Measurements from ENCODE around the gene ZNF582.
A peak's percentile ranks its signal among the peaks of the same experiment; 100 is the strongest.

The ZNF582 gene

DNA sequence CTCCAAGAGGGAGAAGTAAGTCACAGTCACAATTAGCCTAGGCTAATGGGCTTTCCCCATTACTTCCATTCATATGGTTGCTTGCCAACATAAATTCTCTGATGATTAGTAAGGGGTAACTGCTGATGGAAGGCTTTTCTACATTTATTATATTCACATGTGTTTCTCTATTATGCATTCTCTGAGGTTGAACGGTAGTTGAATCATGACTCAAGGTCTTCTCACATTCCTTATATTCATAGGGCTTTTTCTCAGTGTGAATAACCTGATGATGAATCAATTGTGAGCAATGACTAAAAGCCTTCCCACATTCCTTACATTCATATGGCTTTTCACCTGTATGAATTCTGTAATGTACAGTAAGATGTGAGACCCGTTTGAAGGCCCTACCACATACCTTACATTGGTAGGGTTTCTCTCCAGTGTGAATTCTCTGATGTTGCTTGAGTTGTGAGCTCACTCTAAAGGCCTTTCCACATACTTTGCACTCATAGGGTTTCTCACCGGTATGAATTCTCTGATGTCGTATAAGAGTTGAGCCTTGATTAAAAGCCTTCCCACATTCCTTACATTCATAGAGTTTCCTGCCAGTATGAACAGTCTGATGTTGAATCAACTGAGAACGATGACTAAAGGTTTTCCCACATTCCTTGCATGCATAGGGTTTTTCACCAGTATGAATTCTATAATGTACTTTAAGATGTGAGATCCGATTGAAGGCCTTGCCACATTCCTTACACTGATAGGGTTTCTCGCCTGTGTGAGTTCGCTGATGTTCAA, 9.3 kb downstream of the ZNF582 start:
- peak; percentile 24 for DNase-seq
- Histone ChIP-seq H3K36me3 (replicated peaks) (no peaks in the 10 kb centered on the region), H3K4me3 (ENCODE audit: low read depth, low read length) (no peak overlapping the region), H3K27me3 (replicated peaks) (no peaks in the 10 kb centered on the region), H3K27ac (peak overlapping the region; percentile 15)
- in situ Hi-C loops (cut with HindIII; ENCODE audit: low pct_ligation_motif_present, low sequenced_read_pairs), result no loop called here
- TF ChIP-seq CTCF (IDR thresholded peaks at IDR 0.05; ENCODE audit: low read depth, low read length, missing control alignments), result no peak

- Histone ChIP-seq H3K4me3 (ENCODE audit: low read depth, low read length) (no peak overlapping the region), H3K36me3 (replicated peaks) (peaks cover 57% of the 10 kb centered on the region), H3K27me3 (replicated peaks) (no peaks in the 10 kb centered on the region), H3K27ac (no peak overlapping the region)
- TF ChIP-seq CTCF (IDR thresholded peaks at IDR 0.05; ENCODE audit: low read depth, low read length, missing control alignments), result no peak
- in situ Hi-C loops (cut with HindIII; ENCODE audit: low pct_ligation_motif_present, low sequenced_read_pairs), result no loop called here
- DNase-seq, result peak; percentile 22
These were observed 16.0 kb downstream of the ZNF582 start for GRCh38 chr19:56377105-56377924.

DNA sequence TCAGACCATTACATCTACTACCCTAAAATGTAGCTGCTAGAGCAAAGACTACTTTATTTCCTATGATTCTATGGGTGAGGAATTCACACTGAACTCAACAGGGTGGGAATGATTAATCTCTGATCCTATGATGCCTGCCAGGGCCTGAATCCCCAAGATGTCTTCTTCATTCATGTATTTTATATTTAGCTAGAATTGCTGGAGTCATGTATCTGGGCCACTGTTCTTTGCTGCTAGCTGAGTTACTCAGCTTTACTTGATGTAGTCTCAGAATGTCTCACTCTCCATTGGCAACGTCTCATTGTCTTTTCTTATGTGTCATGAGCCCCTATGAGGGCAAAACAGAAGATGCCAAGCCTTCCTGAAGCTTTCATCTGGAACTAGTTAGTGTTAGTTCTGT, 21.1 kb downstream of the ZNF582 start:
- no peak overlapping the region for H3K27ac ChIP-seq
- no peak overlapping the region for H3K4me3 ChIP-seq (ENCODE audit: low read depth, low read length)
- peaks cover 65% of the 10 kb centered on the region for H3K36me3 ChIP-seq (replicated peaks)
- in situ Hi-C loops (cut with HindIII; ENCODE audit: low pct_ligation_motif_present, low sequenced_read_pairs), result no loop called here
- DNase-seq, result no peak
- TF ChIP-seq CTCF (IDR thresholded peaks at IDR 0.05; ENCODE audit: low read depth, low read length, missing control alignments), result no peak
- H3K27me3 ChIP-seq (replicated peaks), result no peaks in the 10 kb centered on the region

GRCh38 chr19:56369886-56370676, 23.3 kb downstream of the ZNF582 start:
- TF ChIP-seq CTCF (IDR thresholded peaks at IDR 0.05; ENCODE audit: low read depth, low read length, missing control alignments), result no peak
- in situ Hi-C loops (cut with HindIII; ENCODE audit: low pct_ligation_motif_present, low sequenced_read_pairs), result no loop called here
- H3K27me3 ChIP-seq (replicated peaks), result no peaks in the 10 kb centered on the region
- H3K36me3 ChIP-seq (replicated peaks), result peaks cover 43% of the 10 kb centered on the region
- no peak overlapping the region for H3K4me3 ChIP-seq (ENCODE audit: low read depth, low read length)
- DNase-seq, result no peak
- H3K27ac ChIP-seq, result no peak overlapping the region

GRCh38 chr19:56367829-56368711, 25.3 kb downstream of the ZNF582 start:
- H3K4me3 ChIP-seq (ENCODE audit: low read depth, low read length), result peak overlapping the region; percentile 73
- peak; percentile 97 for DNase-seq
- in situ Hi-C loops (cut with HindIII; ENCODE audit: low pct_ligation_motif_present, low sequenced_read_pairs), result no loop called here
- no peaks in the 10 kb centered on the region for H3K27me3 ChIP-seq (replicated peaks)
- no peak for TF ChIP-seq CTCF (IDR thresholded peaks at IDR 0.05; ENCODE audit: low read depth, low read length, missing control alignments)
- peak overlapping the region; percentile 91 for H3K27ac ChIP-seq
- peaks cover 23% of the 10 kb centered on the region for H3K36me3 ChIP-seq (replicated peaks)
